Spleen (tissue), 7 donors: Measurements from ENCODE around the gene PDGFD.

Experiments
- CTCF ChIP-seq, 11 experiments: fragments of 200-600 bp in 7 of 11; fragments of 450-650 bp in 4 of 11; sonication (generic) in 4 of 11; IDR thresholded peaks in 8 of 11; conservative IDR thresholded peaks in 3 of 11; 1 replicate in 7 of 11; 2 replicates in 4 of 11; pipeline versions ENCODE4 v1.4.0 to v1.8.0; 2016 to 2021; ENCODE audit warnings: antibody characterized with exemption in 11 of 11, inconsistent platforms in 4 of 11, mild to moderate bottlenecking in 1 of 11
- POLR2A ChIP-seq, 3 donors: fragments of 450-650 bp; IDR thresholded peaks; one replicate each; pipeline ENCODE4 v1.5.1; 2017; ENCODE audit warnings: antibody characterized with exemption in 3 of 3, mild to moderate bottlenecking in 1 of 3
- POLR2AphosphoS5 ChIP-seq, 3 donors: sonication (generic); formaldehyde crosslinking; IDR thresholded peaks; one replicate each; pipeline ENCODE4 v1.5.1; 2017; ENCODE audit warnings: antibody characterized with exemption in 3 of 3
- donor health status: DM: no; HTN: no; CAD: no; lungs with moderate emphysema.
- donor health status: DM: no; HTN: no; CAD: no.
- donor health status: DM: no; HTN: no; CAD: no.

DNA sequence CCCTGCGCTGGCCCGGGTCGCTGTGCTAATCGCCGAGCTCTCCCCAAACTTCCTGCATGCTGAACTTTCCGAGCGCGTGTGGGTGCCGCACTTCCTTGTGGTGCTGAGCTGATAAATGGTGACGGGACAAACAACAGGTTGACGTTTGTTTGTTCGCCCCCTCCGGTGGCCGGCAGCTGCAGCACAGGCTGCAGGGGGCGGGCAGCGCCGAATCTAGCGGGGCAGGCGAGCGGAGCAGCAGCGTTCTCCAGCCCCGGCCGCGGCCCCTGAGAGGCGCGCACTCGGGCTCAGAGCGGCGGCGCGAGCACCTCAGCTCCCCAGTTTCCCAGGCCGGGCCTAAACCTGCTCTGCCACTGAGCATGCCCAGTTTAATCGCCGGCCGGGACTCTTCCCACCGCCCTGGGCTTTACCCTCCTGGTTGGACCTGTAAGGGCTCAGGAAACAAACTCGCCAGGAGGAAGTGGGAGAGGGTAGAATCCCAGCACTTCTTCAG is at the start of gene PDGFD:
- TF ChIP-seq CTCF (IDR thresholded peaks at IDR 0.05 in 8 of 11, conservative IDR thresholded peaks at IDR 0.05 in 3 of 11) (peak in 9 of 11 experiments; percentile 19 to 61 (median 40)), POLR2A (IDR thresholded peaks at IDR 0.05) (no peak), POLR2AphosphoS5 (IDR thresholded peaks at IDR 0.05) (peak; percentile 62 to 73 (median 66))
